Neural crest cell (in vitro differentiated cells): ENCODE results near the gene BCL7B. TPM values are rescaled to one million over a fixed set of nuclear protein-coding genes. Genes with fewer than 3 reads are reported as not detected.

Source experiments
- DNase-seq: peaks from one replicate; pipeline ENCODE4 v3.0.0; 2021; ENCODE audit warnings: low read depth, mixed read lengths, low spot score
- H3K27ac Mint-ChIP-seq: one replicate; pipeline ENCODE4 v1.8.0; 2021; ENCODE audit warnings: mild to moderate bottlenecking, mixed read lengths; ENCODE audit not compliant: unreplicated experiment
- H3K27me3 Mint-ChIP-seq: 2 replicates; pipeline ENCODE4 v1.8.0; 2021; ENCODE audit warnings: low read depth, mild to moderate bottlenecking, mixed read lengths
- H3K36me3 Mint-ChIP-seq: 2 replicates; pipeline ENCODE4 v1.8.0; 2021; ENCODE audit warnings: low read depth, mild to moderate bottlenecking, mixed read lengths
- H3K4me1 Mint-ChIP-seq: 2 replicates; pipeline ENCODE4 v1.8.0; 2021; ENCODE audit warnings: mixed read lengths
- H3K4me3 Mint-ChIP-seq: one replicate; pipeline ENCODE4 v1.8.0; 2021; ENCODE audit warnings: mild to moderate bottlenecking, mixed read lengths
- H3K9me3 Mint-ChIP-seq: 2 replicates; pipeline ENCODE4 v1.8.0; 2021; ENCODE audit warnings: mixed read lengths
- CTCF ChIP-seq: fragments of 200-600 bp; sonication (generic); conservative IDR thresholded peaks from 2 replicates; pipeline ENCODE4 v1.5.0; 2021; ENCODE audit warnings: antibody characterized with exemption, mild to moderate bottlenecking
- total RNA-seq: library from RNA; stranded (reverse); gene quantifications from 2 replicates; pipeline ENCODE4 v1.2.1, GENCODE V29; 2021

BCL7B gene
- total RNA-seq, 1 donor from 2014 or later: 51.6 TPM

GRCh38 chr7:73599151-73599882 is 41.8 kb upstream of the BCL7B start:
- Mint-ChIP-seq H3K4me1 (no peaks in the 10 kb centered on the region), H3K9me3 (no peaks in the 10 kb centered on the region), H3K36me3 (no peaks in the 10 kb centered on the region), H3K4me3 (no peak overlapping the region), H3K27me3 (peaks cover 16% of the 10 kb centered on the region), H3K27ac (no peak overlapping the region)
- no peak for DNase-seq
- no peak for TF ChIP-seq CTCF

GRCh38 chr7:73597978-73598782 is 40.7 kb upstream of the BCL7B start:
- no peaks in the 10 kb centered on the region for H3K9me3 Mint-ChIP-seq
- H3K4me3 Mint-ChIP-seq: no peak overlapping the region
- H3K27me3 Mint-ChIP-seq: peaks cover 14% of the 10 kb centered on the region
- no peak for DNase-seq
- TF ChIP-seq CTCF: no peak
- H3K4me1 Mint-ChIP-seq: no peaks in the 10 kb centered on the region
- no peaks in the 10 kb centered on the region for H3K36me3 Mint-ChIP-seq
- H3K27ac Mint-ChIP-seq: no peak overlapping the region

- no peaks in the 10 kb centered on the region for H3K4me1 Mint-ChIP-seq
- no peak overlapping the region for H3K4me3 Mint-ChIP-seq
- no peak overlapping the region for H3K27ac Mint-ChIP-seq
- H3K36me3 Mint-ChIP-seq: no peaks in the 10 kb centered on the region
- no peaks in the 10 kb centered on the region for H3K9me3 Mint-ChIP-seq
- DNase-seq: no peak
- no peak for TF ChIP-seq CTCF
- peaks cover 12% of the 10 kb centered on the region for H3K27me3 Mint-ChIP-seq
These were observed 38.9 kb upstream of the BCL7B start for GRCh38 chr7:73596191-73597065.

GRCh38 chr7:73595358-73595757 is 37.9 kb upstream of the BCL7B start:
- Mint-ChIP-seq H3K4me1 (no peaks in the 10 kb centered on the region), H3K27me3 (peaks cover 12% of the 10 kb centered on the region), H3K27ac (no peak overlapping the region), H3K9me3 (no peaks in the 10 kb centered on the region), H3K4me3 (no peak overlapping the region), H3K36me3 (no peaks in the 10 kb centered on the region)
- no peak for DNase-seq
- no peak for TF ChIP-seq CTCF
